IPS-18c (cell line): ENCODE data around the gene MRPL9.
"Not testable (repeated sequence)": the region's sequence is repeated elsewhere in the genome, so short reads cannot be mapped to it uniquely, and the experiment has no call there.

Source experiments
- H3K4me3 ChIP-seq: 2 replicates; pipeline ENCODE4 v1.7.0; 2013; ENCODE audit warnings: low read depth, mild to moderate bottlenecking, low read length, moderate library complexity; ENCODE audit not compliant: insufficient read depth
- H3K9me3 ChIP-seq: one replicate; pipeline ENCODE4 v1.6.1; 2013; ENCODE audit warnings: mild to moderate bottlenecking, low read length, moderate library complexity; ENCODE audit not compliant: control insufficient read depth, insufficient read depth

The MRPL9 gene

DNA sequence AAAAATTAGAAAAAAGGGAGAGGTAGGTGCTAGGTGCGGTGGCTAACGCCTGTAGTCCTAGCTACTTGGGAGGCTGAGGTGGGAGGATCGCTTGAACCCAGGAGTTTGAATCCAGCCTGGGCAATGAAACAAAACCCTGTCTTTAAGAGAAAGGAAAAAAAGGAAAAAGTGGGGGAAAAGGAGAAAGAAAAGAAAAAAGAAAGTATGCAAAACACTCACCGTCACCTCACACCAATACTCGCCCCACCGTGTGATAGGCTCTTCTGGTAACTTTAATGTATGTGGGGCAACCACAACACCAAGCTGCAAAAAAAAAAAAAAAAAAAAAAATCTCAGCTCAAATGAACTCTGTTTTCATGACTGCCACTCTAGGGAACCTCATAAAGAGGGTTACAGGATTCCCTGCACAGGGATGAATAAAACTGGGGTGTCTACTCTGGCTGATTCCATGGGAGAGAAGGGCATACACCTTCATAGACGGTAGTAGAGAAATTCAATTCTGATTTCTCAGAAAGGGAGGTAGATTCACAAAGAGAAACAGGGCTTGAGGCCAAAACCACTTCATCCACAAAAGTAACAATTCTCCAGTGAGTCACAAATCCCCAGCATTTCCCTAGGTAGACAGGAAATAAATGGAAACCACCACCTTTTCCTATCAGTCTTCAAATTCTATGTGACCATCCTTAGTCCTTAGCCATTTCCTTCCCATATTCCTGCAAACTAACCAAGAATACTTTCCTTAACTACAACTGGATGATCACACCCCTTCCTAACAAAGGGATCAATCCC is 2.5 kb downstream of the MRPL9 start:
- H3K9me3 ChIP-seq = peaks cover 2% of the 10 kb centered on the region
- no peak overlapping the region for H3K4me3 ChIP-seq

DNA sequence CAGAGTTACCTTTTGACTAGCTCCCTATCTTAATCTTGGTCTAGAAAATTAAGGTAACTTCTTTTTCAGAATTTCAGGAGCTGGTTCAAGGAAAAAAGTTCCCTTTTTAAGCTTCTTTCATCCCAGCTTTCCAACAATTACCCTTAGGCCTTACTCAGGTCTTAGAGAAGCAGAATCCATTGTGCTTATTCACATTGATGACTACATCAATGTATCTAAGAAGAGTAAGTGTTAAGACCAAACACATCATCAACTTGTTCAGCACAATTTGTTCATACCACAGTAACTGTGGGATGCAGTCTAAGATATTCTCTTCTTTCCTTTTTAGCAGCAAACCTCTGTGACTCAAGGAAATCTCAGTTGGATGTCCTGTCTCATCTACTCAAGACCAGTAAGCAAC is 4.1 kb downstream of the MRPL9 start:
- no peak overlapping the region for H3K4me3 ChIP-seq
- peaks cover 2% of the 10 kb centered on the region for H3K9me3 ChIP-seq

DNA sequence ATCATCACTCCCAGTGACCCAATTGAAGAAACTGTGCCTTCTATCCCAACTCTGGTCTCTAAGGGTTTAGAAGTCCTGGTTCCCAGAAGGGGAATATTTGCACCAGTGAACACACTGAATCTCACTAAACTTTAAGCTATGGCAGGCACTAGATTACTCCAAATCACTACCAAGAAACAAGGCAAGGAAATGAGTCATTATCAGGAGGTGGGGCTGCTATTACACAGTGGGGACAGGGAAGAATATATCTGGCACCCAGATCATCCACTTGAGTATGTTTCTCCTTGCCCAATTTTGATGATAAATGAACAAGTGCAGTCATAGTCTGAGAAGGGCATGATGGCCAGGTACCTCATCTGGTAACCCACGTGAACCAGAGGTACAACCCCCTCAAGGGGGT is 7.0 kb downstream of the MRPL9 start:
- Histone ChIP-seq H3K9me3 (peaks cover 3% of the 10 kb centered on the region), H3K4me3 (no peak overlapping the region)

DNA sequence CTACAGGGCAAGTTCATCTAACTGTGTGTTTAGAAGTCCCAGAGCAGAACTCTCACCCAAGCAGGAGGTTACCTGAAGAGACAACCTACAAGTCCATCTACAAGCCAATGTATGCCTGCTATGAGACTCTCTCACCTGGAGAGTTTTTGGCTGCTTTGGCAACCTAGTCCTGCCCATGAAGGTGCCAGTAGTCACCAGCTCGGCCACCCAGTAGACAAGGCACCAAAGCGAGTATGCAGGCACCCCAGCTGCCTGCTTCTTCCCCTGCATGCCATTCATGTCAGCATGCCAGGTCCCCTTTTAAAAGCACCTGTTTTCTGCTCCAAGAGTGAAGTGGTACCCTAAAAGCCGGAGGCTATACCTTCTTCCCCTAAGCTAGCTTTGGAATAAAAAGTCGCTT is 21.8 kb downstream of the MRPL9 start:
- Histone ChIP-seq H3K9me3 (no peaks in the 10 kb centered on the region), H3K4me3 (no peak overlapping the region)

DNA sequence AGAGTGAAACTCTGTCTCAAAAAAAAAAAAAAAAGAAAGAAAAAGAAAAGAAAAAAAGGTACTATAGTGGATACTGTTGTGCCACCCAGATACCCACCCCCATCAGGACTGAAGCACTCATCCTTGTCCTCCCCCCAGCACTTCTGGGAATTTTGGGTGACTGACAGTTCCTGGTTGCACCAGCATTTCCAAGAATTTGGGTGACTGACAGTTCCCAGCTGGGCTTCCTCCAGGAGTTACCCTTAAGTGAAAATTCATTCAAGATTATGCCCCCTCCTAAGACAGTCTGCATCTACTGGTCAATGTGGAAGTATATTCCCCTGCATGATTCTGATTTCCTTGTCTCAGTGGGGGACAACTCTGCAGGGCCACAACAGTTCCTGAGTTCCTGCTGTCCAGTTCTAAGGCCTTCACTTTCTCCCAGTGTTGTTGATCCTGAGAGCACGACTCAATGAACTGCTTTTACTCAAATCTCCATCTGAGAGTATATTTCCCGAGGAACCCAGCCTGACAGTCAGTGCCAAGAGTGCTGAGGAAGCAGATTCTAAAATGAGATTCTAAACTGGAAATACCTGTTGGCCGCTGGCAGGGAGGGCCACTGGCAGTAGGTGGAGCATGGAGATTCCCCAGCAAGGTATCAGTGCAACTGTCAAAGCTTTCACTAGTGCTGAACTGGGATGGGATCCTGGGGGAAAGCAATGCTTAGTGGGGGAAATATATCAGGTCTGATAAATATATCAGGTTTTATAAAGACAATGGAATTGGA is 23.5 kb downstream of the MRPL9 start:
- Histone ChIP-seq H3K4me3 (no peak overlapping the region), H3K9me3 (no peaks in the 10 kb centered on the region)

DNA sequence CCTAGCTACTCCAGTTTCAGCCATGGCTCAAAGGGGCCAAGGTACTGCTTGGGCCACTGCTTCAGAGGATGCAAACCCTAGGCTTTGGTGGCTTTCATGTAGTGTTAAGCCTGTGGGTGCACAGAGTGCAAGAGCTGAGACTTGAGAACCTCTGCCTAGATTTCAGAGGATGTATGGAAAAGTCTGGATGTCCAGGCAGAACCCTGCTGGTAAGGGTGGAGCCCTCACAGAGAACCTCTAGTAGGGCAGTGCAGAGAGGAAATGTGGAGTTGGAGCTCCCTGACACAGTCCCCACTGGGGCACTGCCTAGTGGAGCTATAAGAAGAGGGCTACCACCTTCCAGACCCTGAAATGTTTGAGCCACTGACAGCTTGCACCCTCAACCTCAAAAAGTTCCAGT is 25.8 kb downstream of the MRPL9 start:
- Histone ChIP-seq H3K9me3 (no peaks in the 10 kb centered on the region), H3K4me3 (no peak overlapping the region)

DNA sequence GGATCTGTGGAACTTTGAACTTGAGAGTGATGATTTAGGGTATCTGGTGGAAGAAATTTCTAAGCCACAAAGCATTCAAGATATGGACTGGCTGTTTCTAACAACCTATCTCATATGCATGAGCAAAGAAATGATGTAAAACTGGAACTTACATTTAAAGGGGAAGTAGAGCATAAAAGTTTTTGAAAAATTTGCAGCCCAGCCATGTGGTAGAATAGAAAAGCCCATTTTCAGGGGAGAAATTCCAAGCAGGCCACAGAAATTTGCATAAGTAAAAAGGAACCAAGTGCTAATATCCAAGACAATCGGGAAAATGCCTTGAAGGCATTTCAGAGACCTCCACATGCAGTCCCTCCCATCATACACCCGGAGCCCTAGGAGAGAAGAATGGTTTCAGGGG is 26.3 kb downstream of the MRPL9 start:
- no peak overlapping the region for H3K4me3 ChIP-seq
- H3K9me3 ChIP-seq = no peaks in the 10 kb centered on the region

DNA sequence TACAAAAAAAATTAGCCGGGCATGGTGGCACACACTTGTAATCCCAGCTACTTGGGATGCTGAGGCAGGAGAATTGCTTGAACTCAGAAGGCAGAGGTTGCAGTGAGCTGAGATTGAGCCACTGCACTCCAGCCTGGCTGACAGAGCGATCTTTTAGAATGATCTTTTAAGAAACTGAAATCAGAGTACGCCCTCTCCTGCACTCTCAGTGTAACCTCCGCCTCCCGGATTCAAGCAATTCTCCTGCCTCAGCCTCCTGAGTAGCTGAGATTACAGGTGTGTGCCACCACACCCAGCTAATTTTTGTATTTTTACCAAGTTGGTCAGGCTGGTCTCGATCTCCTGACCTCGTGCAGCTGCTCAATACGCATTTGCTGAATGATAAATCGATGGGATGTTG is 29.3 kb downstream of the MRPL9 start:
- not testable (repeated sequence) for H3K4me3 ChIP-seq, H3K9me3 ChIP-seq

DNA sequence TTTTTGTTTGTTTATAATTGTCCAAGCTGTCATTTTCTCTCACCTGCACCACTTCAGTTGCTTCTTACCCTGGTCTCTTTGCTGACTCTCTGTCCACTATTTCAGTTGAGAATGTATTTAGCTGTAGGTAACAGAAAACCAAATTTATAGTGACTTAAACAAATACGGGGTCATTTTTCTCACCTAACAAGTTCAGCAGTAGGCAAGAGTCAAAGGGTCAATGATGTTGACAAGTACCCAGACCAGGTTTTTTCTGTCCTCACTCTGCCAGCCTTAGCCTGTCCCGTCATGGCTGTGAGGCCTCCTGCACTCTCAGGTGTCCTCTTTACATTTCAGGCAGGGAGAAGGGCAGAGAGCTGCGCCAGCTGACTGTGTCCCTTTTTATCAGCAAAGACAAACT is 30.2 kb downstream of the MRPL9 start:
- no peak overlapping the region for H3K4me3 ChIP-seq

DNA sequence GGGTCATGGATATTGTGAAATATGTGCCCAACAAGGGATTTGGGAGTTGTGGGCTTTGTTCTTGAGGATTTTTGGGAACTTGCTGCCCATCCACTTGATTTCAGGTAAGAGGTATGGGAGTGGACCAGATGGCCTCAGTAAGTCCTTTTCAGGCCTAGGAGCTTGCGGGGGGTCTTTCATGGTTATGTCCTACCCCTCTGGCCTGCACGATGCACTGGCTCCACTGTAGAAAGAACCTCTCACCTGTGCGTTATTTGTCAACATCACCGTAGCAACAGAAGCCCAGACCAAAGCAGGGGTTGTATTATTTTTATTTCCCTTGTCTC is 33.4 kb downstream of the MRPL9 start:
- no peak overlapping the region for H3K4me3 ChIP-seq

More for the DNA sequence above, 30.2 kb downstream of the MRPL9 start:
- no peaks in the 10 kb centered on the region for H3K9me3 ChIP-seq

DNA sequence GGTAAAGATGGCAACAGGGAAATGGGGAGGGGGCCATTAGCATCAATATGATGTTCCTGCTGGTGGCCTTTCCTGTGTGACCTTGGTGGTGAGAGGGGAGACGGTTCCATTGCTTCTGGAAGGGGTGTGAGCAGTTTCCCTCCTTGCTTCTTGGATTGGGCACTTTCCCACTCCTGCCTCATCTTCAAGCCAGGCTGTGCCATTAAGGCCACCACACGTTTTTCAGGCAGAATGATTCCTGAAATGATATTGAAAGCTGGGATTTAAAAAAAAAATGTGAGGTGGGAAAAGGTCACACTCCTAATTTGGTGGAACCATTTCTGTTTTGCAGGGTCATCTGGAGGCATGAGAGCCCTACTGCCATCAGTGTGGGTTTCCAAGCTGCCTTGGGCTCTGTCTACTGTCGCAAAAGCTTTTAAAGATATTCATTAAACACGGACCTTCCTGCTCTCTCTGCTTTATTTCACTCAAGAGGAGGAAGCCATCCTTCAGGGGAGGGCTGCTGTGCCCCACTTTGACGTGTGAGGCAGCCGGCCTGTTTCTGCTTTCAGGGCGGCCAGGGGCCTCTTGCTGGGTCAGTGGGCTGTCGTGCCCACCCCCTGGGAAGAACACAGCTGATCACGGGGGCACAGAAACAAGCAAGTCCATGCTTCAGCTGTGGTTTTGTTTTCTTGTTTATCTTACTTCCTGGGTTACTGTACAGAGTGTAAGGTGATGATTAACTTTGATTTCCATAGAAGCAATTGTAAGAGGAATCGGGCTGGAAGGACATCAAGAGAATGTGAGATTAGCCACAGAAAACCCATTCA is 33.9 kb downstream of the MRPL9 start:
- Histone ChIP-seq H3K4me3 (no peak overlapping the region; the same call in 1 of the 2 replicates), H3K9me3 (no peaks in the 10 kb centered on the region)

More for the DNA sequence above, 33.4 kb downstream of the MRPL9 start:
- no peaks in the 10 kb centered on the region for H3K9me3 ChIP-seq

DNA sequence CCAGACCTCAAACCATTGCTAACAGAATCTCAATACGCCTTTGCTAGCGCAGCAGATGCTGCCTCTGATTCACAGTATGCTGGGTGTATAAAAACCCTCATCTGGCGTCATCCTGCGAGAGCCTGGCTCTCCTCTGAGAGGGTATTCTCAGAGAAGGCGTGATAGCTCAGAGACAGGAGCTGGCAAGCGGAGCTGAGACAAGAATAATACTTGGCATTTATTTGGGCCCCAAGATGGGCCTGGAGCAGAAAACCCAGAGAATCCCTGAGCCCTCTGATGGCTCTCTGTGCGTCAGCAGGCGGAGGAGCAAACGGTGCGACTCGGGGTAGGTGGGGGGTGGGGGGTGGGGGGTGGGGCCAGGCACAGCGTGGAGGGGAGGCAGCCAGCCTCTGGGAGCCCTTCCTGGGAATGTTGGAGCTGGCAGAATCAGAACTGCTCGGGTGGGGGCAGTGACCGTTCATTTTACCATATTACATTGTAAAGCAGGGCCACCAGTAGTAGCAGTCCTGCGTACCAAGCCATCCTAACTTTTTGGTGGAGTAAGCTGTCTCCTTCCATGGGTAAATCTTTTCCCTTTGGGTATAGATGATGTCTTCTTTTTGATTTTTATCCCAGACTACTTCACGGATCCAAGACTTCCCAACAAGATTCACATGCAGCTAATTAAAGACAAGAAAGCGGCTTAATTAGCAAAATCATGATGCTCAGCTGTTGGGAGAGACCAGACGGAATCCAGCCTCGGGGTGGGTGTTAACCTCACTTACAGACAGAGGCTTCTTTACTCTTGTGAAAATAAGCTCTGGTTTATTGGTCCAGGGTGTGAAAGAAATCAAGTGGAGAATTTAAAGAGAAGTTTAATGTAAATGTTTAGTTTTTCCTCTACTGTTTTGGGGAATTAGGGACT is 34.9 kb downstream of the MRPL9 start:
- peak overlapping the region; percentile 1 for H3K4me3 ChIP-seq
- H3K9me3 ChIP-seq = no peaks in the 10 kb centered on the region

DNA sequence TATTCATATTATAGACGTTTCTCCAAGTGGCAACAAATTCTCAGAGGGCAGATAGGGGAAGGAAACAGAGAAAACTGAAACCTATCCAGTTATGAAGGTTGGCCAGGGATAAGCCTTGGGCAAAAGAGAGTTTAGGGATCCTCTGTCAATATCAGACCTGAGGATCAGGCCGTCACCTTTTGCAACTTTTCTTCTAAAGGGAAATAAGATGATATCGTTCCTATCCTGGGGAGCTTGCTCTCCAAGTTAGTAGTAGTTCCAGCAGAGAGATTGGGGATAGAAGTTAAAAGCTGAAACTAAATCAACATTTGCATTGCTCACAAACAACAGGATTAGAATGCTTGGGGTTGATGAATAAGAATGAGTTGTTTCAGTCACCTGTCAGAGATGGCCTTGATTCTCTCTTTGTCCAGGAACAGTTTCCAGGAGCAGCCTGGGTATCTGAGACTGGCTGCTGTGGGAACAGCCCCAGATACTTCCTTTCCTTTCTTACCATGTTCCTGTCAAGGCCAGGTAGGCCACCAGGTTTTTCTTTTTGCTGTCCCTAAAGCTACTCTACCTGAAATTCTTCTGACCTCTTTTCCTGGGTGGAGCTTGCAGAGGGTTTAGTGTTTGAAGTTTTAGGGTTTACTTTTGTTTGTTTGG is 39.4 kb downstream of the MRPL9 start:
- Histone ChIP-seq H3K4me3 (no peak overlapping the region), H3K9me3 (no peaks in the 10 kb centered on the region)

DNA sequence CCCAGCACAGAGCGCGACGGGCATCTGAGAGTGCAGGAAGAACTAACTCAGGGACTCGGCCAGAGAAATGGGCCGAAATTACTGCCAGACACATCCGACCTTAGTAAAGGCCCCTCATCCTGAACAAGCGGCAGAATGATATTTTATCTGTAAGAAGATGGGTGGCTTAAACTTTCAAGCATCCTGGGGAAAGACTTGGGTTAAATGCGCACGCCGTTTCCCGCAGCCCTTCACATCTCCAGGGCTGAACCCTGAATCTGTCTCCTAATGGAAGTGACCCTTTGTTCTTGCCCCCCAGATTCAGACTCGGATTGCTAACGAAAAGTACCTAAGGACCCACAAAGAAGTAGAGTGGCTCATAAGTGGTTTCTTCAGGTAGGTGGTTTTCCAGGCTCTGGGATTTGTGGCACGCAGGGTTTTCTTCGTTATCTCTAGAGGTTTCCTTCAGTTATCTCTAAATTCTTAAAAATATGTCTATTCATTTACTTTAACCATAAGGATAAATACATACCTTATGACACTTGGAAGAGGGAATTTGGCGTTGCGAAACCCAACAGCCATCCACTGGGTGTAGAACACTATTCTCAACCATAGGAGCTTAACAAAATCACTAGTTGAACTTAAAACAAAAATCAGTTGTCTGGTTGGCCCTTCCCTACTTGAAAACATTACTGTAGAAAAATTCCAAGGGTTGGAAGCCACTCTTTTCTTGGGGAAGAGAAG is 41.3 kb downstream of the MRPL9 start:
- Histone ChIP-seq H3K9me3 (no peaks in the 10 kb centered on the region), H3K4me3 (peak overlapping the region; percentile 70)

DNA sequence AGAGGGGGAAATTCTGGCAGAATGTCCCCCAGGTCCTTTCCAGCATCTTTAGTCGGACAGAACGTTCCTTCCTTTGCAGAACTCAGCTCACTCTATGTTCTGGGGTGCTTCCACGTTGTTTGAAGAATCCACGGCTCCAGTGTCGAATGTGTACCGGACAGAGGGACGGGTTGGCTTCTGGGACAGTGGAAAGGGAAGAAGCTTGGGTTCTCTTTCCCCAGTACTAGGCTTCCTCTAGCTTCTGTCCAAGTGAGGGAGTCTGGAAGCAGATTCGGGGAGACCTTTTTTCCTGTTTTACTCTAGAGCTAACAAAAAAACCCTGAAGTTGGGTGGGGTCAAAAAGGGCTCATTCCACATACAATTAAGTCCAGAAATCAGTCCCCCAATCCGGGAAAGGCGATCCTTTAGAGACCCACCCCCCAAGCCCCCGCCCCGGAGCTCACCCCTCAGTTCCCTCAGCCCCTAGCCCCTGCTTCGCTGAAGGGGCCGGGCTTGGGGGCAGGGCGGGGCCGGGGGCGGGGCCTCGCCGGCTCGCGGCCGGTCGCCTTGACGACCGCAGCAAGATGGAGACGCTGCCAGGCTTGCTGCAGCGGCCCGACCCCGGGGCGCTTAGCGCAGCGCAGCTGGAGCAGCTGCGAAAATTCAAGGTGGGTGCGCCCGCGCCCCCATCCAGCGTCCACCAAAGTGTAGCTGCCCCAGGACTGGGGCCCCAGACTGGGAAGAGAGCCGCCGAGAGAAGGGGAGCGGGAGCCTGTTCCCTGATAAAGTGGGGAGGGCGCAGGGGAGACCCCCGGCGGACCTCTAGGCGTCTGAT is 42.1 kb downstream of the MRPL9 start, which contains the start of gene RIIAD1:
RIIAD1 (plus strand) TSS at position 549 of the 814 bp plus-strand sequence; CDS start at position 564, 15 bp downstream.
- Histone ChIP-seq H3K9me3 (no peaks in the 10 kb centered on the region), H3K4me3 (peak within 1 kb of the TSS; percentile 70)
